Stimulated activated CD4-positive, alpha-beta T cell treated with anti-CD3 and anti-CD28 coated beads, Interleukin-1b, Interleukin-23, amount 100 ng/mL, for 1 hour (primary cell): ENCODE measurements around the gene NLRP13.
"Not testable (repeated sequence)": the region's sequence is repeated elsewhere in the genome, so short reads cannot be mapped to it uniquely, and the experiment has no call there.

Experiments
- DNase-seq, 2 donors: peaks; one replicate each; pipeline ENCODE4 v3.0.0-alpha.2; 2020; ENCODE audit warnings: low read depth in 2 of 2

Gene NLRP13, protein sequence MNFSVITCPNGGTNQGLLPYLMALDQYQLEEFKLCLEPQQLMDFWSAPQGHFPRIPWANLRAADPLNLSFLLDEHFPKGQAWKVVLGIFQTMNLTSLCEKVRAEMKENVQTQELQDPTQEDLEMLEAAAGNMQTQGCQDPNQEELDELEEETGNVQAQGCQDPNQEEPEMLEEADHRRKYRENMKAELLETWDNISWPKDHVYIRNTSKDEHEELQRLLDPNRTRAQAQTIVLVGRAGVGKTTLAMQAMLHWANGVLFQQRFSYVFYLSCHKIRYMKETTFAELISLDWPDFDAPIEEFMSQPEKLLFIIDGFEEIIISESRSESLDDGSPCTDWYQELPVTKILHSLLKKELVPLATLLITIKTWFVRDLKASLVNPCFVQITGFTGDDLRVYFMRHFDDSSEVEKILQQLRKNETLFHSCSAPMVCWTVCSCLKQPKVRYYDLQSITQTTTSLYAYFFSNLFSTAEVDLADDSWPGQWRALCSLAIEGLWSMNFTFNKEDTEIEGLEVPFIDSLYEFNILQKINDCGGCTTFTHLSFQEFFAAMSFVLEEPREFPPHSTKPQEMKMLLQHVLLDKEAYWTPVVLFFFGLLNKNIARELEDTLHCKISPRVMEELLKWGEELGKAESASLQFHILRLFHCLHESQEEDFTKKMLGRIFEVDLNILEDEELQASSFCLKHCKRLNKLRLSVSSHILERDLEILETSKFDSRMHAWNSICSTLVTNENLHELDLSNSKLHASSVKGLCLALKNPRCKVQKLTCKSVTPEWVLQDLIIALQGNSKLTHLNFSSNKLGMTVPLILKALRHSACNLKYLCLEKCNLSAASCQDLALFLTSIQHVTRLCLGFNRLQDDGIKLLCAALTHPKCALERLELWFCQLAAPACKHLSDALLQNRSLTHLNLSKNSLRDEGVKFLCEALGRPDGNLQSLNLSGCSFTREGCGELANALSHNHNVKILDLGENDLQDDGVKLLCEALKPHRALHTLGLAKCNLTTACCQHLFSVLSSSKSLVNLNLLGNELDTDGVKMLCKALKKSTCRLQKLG

DNA sequence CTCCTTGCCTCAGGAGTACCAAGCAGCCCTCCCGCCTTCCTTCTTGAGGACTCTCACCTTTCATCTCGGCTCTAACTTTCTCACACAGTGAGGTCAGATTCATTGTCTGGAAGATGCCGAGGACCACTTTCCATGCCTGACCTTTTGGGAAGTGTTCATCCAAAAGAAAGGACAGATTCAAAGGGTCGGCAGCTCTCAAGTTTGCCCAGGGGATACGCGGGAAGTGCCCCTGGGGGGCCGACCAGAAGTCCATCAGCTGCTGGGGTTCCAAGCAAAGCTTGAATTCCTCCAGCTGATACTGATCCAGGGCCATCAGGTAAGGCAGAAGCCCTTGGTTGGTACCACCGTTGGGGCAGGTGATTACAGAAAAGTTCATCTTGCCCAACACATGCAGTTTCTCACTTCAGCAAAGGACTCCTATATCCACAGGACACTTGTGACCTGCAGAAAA, at the start of gene NLRP13:
TSS of gene NLRP13 (minus strand) at position 401 of the 451 bp plus-strand sequence. CDS start at position 376, 25 bp downstream.
- no peak for DNase-seq

DNA sequence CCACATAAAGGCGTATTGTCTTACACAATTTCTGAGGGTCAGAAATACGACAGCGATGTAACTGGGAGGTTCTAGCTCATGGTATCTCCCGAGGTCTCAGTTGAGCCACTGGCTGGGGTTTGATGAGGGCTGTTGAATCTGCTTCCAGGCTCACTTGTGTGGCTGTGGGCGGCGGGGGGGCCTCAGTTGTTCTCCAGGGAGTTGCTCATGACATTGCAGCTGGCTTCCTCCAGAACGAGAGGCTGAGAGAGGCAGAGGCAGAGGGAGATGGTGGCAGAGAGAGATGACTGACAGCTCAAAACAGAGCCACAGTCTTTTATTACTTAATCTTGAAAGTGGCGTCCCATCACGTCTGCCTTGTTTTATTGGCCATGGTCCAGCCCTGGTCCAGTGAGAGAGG, 48.3 kb upstream of the NLRP13 start:
- DNase-seq = no peak

DNA sequence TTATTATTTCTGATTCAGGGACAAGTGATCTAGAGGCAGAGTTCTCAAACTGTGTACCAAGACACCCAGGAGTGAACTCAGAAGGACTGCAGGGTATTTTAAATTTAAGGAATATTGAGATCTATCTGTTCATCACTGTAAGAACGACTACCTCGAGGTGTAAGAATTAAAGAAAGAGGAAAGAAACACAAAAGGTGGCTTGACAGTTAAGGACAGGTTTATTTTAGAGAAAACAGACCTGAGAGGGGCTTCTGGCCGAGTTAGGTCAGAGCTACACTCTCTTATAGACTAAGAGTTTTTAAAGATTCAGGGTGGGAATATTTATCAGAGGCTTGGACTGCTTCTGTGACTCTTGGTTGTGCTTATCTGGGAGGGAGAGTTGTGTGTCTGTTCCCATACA, 41.8 kb upstream of the NLRP13 start:
- DNase-seq = no peak

DNA sequence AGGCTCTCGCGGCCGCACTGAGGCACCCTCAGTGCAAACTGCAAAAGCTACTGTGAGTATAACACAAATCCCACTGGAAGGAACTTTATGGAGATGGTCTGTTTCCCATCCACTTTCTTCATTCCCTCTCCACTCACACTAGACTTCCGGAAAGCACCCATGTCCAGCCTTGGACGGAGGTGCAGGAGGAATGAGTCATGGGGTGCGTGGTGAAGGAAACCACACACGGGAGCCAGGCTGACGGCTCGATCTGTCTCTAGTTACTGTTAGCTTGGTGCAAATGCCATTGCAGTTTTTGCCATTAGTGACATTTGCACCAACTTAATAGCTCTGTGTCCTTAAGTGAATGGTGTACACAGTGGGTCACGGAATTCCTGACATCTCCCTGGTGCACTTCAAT, 30.1 kb upstream of the NLRP13 start:
- DNase-seq = no peak

DNA sequence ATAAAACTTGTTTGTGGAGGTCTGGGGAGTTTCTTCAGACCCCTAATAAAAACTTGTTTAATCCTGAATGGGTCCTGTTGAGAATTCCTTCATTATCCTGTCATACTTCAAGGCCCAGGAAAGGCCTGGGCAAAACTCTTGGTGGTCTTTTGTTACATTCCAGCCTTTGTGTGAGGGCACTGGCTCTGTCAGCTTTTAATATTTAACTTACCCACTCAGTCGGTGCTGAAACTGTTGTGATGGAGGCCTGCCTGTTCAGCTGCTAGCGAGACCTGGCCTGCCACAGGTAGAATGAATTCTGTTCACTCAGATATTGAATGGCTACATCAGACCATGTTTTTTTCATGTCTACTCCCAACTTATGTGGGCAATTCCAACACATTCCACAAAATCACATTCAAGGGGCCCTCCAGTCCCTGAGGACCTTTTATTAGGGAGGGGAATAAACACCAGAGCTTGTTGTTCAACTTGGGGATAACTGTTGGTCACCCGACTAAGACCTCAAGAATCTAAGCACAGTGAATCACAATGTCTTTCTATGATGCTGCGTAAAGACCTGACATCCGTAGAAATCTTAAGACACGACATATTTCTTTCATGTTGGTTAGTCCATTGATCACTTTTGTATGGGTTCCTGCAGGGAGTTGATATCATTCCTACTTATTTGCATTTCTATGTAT, 28.0 kb upstream of the NLRP13 start:
- DNase-seq = no peak

DNA sequence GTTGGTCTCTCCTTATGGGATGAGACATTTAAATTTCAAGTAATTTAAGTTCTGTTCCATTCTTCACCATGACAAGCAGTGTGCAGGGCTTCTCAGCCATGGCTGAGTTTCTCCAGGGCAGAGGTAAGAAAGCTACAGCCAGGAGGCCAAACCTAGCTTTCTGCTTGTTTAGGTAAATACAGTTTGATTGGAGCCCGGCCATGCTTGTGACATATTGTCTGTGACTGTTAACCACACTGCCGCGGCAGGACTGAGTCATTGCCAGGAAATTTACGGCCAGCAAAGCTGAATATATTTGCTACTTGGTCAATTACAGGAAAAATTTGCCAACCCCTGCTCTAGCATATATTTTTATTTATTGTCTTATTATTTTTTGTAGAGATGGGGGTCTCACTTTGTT, 26.2 kb upstream of the NLRP13 start:
- no peak for DNase-seq

DNA sequence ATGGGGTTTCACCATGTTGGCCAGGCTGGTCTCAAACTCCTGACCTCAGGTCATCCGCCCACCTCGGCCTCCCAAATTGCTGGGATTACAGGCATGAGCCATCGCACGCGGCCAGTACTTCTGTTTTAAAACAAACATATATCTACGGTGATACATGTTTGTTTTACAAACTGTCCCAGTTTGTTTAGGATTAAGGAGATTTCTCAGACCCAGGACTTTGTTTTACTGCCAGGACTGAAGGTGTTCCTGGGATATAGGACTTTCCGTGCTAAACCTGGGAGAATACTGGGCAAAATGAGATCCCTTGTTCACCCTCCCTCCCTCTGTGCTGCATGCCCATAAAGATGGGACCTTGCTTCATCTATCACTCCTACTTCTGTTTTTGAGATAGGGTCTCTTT, 24.3 kb upstream of the NLRP13 start:
- DNase-seq = no peak

DNA sequence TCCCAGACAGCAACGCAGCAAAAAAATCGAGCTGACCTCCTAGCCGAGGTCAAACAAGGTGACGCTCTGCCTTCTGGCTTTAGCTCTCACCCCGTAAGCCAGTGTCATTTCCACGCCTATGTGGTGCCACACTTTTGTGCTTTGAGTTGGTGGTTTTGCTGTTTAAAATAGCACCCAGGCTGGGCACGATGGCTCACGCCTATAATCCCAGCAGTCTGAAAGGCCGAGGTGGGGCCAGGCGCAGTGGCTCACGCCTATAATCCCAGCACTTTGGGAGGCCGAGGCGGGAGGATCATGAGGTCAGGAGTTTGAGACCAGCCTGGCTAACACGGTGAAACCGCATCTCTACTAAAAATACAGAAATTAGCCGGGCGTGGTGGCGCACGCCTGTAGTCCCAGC, 18.4 kb upstream of the NLRP13 start:
- DNase-seq = not testable (repeated sequence)

DNA sequence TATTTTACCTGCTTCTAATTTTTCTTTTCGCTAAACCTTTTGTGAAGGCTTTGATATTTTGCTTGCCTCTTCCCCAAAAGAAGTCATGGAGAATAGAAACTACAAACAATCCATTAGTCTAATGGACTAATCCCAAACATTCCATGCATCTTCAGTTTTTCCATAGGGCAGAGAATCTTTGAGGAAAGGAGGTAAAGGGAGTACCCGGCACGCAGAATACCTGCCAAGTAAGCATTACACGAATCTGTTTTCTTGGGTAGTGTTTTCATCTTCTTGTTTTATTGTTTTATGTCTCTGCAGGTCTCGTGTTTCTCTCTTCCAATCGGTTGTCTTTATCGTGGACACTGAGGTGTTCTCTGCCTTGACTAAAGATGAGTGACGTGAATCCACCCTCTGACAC, 15.4 kb upstream of the NLRP13 start, which contains the start of gene NLRP8:
TSS of gene NLRP8 (plus strand) at position 301 of the 400 bp plus-strand sequence.
- no peak for DNase-seq

DNA sequence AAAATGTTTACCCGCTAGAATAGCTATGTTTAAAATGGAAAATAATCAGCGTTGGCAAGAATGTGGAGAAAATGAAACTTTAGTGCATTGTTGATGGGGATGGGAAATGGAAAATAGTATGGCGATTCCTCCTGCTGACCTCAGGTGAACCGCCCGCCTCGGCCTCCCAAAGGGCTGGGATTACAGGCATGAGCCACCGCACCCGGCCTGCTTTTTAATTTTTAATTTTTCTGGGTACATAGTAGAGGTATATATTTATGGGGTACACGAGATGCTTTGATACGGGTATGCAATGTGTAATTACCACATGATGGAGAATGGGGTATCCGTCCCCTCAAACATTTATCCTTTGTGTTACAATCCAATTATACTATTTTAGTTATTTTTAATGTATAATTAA, 8.2 kb upstream of the NLRP13 start:
- no peak for DNase-seq

DNA sequence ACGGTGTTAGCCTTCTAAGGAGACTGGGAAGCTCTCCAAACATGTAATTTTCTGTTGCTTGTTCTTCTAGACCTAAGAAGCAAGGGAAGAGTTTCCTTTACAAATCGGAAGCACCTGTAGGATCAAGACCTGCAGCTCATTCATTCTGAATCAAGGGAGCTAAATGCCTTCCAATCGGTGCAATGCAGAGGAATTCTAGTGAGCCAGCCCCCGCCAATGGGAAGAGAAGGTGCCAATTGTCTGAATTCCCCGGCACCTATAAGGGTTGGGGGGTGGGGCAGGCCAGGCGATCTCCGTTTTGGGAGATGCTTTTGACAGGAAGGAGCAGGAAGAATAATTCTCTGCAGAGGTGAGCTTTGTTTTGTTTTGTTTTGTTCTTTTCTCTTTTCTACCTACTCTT, 7.1 kb upstream of the NLRP13 start:
- DNase-seq = no peak

DNA sequence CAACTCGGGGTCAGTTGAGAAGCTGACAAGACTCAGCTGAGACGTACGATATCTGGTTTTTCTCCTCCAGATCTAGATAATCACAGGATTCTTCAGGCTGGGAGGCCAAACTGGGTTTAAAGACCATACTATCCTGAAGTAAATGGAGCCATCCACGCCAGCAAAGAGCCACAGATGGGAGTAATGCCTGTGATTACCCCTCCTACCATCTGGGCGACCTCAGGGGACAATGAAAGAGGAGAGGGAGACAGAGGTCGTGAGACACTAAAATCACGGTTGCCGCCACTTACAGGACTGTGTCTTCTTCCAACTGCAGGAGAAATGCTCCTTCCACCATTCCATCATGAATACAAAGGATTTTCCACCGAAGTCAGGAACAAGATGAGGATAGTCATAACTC, 3.1 kb upstream of the NLRP13 start:
- DNase-seq = no peak

DNA sequence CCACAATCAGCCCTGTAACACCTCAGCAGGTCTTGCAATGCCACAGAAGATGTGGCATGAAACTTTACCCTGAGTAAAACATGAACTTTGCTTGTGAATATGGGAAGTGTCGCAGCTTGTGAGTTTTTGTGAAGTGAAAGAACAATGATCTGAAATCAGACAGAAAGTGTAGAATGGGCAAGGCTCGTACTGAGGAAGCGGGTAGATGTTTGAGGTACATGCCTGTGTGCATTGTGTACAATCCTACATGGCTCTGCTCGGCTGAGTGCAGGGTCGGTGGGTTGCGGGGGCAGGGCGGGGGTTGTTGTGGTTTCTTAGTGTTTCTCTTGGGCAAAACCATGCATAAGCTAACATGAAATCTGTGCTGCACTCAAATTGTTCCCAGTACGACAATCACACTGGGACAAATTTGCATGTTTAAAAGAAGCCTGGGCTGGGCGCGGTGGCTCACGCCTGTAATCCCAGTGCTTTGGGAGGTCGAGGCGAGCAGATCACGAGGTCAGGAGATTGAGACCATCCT, 1.1 kb downstream of the NLRP13 start:
- no peak for DNase-seq

DNA sequence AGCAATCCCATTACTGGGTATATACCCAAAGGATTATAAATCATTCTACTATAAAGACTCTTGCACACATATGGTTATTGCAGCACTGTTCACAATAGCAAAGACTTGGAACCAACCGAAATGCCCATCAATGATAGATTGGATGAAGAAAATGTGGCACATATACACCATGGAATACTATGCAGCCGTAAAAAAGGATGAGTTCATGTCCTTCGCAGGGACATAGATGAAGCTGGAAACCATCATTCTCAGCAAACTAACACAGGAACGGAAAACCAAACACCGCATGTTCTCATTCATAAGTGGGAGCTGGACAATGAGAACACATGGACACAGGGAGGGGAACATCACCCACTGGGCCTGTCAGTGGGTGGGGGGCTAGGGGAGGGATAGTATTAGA, 2.9 kb downstream of the NLRP13 start:
- not testable (repeated sequence) for DNase-seq

DNA sequence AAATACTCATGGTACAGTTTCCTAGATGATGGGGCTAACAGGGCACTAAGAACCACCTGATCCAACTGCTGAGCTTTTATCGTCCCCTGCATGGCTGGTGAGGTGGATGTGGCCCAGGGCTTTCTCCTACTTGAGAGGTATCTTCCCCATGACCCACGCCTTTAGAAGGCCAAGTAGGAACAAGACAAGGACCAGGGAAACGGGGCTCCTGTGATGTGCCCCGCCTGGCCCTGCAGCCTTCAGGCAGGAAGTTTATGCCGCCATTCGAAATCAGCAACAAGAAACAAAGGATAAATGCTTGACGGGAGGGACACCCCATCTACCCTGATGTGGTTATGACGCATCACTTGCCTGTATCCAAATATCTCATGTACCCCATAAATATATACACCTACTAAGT, 4.1 kb downstream of the NLRP13 start:
- no peak for DNase-seq

DNA sequence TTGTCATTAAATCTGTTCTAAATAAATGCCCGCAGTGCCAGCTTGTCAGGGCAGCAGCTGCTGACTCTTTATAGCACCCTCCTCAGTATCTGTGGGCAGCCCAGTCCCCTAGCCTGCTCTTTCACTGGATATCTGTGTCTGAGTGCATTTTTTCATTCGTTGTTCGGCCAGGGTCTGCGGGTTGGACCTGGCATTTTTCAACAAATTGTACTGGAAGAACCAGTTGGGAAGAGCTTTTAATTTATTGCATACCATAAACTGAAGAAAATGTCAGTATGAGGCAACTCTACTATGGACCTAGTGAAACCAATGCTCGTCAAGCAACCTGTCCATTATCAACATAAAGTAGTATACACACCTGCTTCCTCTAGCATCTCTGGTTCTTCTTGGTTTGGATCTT, 8.6 kb downstream of the NLRP13 start:
- DNase-seq = no peak

DNA sequence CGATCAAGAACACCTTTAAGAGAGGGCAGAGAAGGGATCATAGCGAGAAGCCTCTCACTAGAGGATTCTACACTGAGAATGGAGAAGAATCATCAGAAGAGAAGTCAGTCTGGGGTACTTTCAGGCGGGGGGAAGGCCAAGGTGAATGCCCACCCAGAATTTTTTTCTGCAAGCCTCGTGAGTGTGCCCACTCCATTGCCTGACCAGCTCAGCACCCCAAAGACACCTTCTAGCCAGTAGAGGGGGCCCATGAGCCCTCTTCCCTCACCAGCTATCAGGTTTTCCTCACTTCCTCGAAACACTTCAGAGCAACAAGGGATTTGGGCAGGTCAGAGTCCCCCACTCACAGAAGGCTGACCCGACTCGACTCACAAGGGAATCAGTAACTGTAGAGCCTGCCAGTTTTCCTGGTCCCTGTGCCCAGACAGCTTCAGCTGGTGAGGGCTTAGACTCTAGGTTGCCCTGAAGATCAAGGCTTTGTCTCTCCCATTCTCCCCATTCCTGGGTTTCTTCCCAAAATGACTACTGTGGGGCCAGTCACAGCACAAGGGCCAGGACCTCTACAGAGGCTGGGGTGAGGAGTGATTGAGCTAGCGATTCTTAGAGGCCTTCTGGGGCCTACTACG, 18.4 kb downstream of the NLRP13 start:
- no peak for DNase-seq

DNA sequence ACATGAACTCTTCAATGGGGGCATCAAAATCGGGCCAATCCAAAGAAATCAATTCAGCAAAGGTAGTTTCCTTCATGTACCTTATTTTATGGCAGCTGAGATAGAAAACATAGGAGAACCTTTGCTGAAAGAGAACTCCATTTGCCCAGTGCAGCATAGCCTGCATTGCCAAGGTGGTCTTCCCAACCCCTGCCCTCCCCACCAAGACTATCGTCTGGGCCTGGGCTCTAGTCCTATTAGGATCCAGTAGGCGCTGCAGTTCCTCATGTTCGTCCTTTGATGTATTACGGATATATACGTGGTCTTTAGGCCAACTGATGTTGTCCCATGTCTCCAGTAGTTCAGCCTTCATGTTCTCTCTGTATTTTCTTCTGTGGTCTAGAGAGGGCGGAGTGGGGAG, 19.2 kb downstream of the NLRP13 start:
- no peak for DNase-seq

DNA sequence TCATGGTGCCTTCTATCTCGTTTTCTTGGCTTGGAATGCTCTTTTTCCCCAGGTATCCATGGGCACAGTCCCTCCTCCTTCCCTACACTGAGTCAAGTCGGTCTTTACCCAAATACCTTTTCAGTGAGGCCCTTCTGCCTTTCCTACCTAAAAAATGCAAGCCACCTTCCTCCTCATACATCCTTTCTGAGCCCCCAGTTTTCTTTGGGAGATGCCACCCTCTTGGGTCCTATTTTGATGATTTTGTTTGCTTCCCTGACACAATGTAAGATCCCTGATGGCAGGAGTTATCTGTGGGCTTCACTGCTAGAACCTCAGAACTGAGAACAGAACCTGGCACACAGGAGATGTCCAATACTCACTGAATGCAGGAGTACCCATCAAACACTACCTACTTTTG, 22.3 kb downstream of the NLRP13 start:
- DNase-seq = no peak

DNA sequence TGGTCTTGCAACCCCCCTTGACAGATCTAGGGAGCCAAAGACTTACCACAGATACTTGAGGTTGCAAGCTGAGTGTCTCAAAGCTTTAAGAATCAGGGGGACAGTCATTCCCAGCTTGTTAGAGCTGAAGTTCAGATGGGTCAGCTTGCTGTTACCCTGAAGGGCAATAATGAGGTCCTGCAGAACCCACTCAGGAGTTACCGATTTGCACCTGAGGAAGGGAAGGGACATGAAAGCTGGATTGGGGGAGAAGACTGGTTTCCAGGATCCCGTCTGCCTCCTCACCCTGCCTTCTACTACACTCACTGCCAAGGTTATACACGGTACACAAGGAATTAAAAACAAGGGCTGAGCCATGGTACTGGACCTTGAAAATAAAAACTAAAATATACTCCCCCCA, 24.4 kb downstream of the NLRP13 start:
- DNase-seq = no peak

DNA sequence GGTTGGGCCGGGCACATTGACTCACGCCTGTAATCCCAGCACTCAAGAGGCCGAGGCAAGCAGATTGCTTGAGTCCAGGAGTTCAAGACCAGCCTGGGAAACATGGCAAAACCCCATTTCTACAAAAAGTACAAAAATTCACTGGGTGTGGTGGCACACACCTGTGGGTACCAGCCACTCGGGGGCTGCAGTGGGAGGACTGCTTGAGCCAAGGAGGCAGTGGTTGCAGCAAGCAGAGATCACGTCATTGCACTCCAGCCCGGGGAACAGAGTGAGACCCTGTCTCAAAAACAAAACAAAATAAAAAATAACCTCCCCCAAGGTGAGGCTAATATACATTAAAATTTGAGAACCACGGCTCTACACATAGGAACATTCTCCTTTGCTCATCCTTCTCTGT, 24.9 kb downstream of the NLRP13 start:
- DNase-seq = no peak
